HEK293 (cell line): ENCODE measurements around the gene KPNA6.

ENCODE experiments used
- BCL11A ChIP-seq: fragments of 450-650 bp; formaldehyde crosslinking; IDR thresholded peaks from 2 replicates; pipeline ENCODE4 v1.5.1; 2016; ENCODE audit warnings: low read depth, missing biosample characterization, missing genetic modification characterization
- HIC1 ChIP-seq: fragments of 450-650 bp; formaldehyde crosslinking; IDR thresholded peaks from 2 replicates; pipeline ENCODE4 v1.5.1; 2016; ENCODE audit warnings: missing biosample characterization, missing genetic modification characterization
- HOXC10 ChIP-seq: sonication (generic); formaldehyde crosslinking; IDR thresholded peaks from 2 replicates; pipeline ENCODE4 v1.8.1; 2023; ENCODE audit warnings: mild to moderate bottlenecking, missing genetic modification reagents
- INSM2 ChIP-seq: fragments of 450-650 bp; formaldehyde crosslinking; IDR thresholded peaks from 2 replicates; pipeline ENCODE4 v1.5.1; 2016; ENCODE audit warnings: missing biosample characterization, missing genetic modification characterization
- KLF10 ChIP-seq: fragments of 450-650 bp; IDR thresholded peaks from 2 replicates; pipeline ENCODE4 v1.5.1; 2018; ENCODE audit warnings: missing biosample characterization, mild to moderate bottlenecking, missing genetic modification characterization
- MYNN ChIP-seq: fragments of 450-650 bp; formaldehyde crosslinking; IDR thresholded peaks from 2 replicates; pipeline ENCODE4 v1.5.1; 2016; ENCODE audit warnings: missing biosample characterization, missing genetic modification characterization, borderline replicate concordance
- SETDB1 ChIP-seq: IDR thresholded peaks from one replicate; pipeline ENCODE4 v1.6.1; 2017; ENCODE audit warnings: mild to moderate bottlenecking, low read length, moderate library complexity, mixed read lengths; ENCODE audit not compliant: insufficient read length
- SP7 ChIP-seq: fragments of 450-650 bp; formaldehyde crosslinking; IDR thresholded peaks from 2 replicates; pipeline ENCODE4 v1.5.1; 2016; ENCODE audit warnings: missing biosample characterization, missing genetic modification characterization
- TRIM28 ChIP-seq: IDR thresholded peaks from 2 replicates; pipeline ENCODE4 v1.6.1; 2011; ENCODE audit warnings: low read length, control low read depth, borderline replicate concordance
- YY2 ChIP-seq: fragments of 450-650 bp; formaldehyde crosslinking; IDR thresholded peaks from 2 replicates; pipeline ENCODE4 v1.5.1; 2016; ENCODE audit warnings: missing biosample characterization, missing genetic modification characterization
- ZBTB26 ChIP-seq: fragments of 450-650 bp; formaldehyde crosslinking; optimal IDR thresholded peaks from 2 replicates; pipeline ENCODE3; 2016; ENCODE audit warnings: missing biosample characterization, mild to moderate bottlenecking, missing genetic modification characterization
- ZEB2 ChIP-seq: fragments of 450-650 bp; formaldehyde crosslinking; IDR thresholded peaks from 2 replicates; pipeline ENCODE4 v1.5.1; 2016; ENCODE audit warnings: missing biosample characterization, missing genetic modification characterization
- ZFHX2 ChIP-seq: fragments of 450-650 bp; formaldehyde crosslinking; conservative IDR thresholded peaks from 2 replicates; pipeline ENCODE4 v1.5.1; 2016; ENCODE audit warnings: missing biosample characterization, missing genetic modification characterization
- ZFP69B ChIP-seq: fragments of 450-650 bp; formaldehyde crosslinking; IDR thresholded peaks from 2 replicates; pipeline ENCODE4 v1.5.1; 2016; ENCODE audit warnings: missing biosample characterization, missing genetic modification characterization
- ZNF132 ChIP-seq: fragments of 450-650 bp; formaldehyde crosslinking; IDR thresholded peaks from 2 replicates; pipeline ENCODE4 v1.5.1; 2017; ENCODE audit warnings: missing biosample characterization, missing genetic modification characterization, borderline replicate concordance
- ZNF133 ChIP-seq: fragments of 450-650 bp; formaldehyde crosslinking; IDR thresholded peaks from 2 replicates; pipeline ENCODE4 v1.5.1; 2016; ENCODE audit warnings: missing biosample characterization, missing genetic modification characterization
- ZNF140 ChIP-seq: fragments of 450-650 bp; formaldehyde crosslinking; IDR thresholded peaks from 2 replicates; pipeline ENCODE4 v1.5.1; 2016; ENCODE audit warnings: missing biosample characterization, missing genetic modification characterization
- ZNF148 ChIP-seq: fragments of 450-650 bp; formaldehyde crosslinking; IDR thresholded peaks from 2 replicates; pipeline ENCODE4 v1.5.0; 2017; ENCODE audit warnings: missing biosample characterization, missing genetic modification characterization, borderline replicate concordance
- ZNF155 ChIP-seq: fragments of 450-650 bp; formaldehyde crosslinking; IDR thresholded peaks from 2 replicates; pipeline ENCODE4 v1.5.1; 2016; ENCODE audit warnings: missing biosample characterization, missing genetic modification characterization
- ZNF2 ChIP-seq: fragments of 450-650 bp; formaldehyde crosslinking; IDR thresholded peaks from 2 replicates; pipeline ENCODE4 v1.5.1; 2016; ENCODE audit warnings: missing biosample characterization, missing genetic modification characterization
- ZNF311 ChIP-seq: fragments of 450-650 bp; formaldehyde crosslinking; IDR thresholded peaks from 2 replicates; pipeline ENCODE4 v1.5.1; 2017; ENCODE audit warnings: missing biosample characterization, missing genetic modification characterization, borderline replicate concordance
- ZNF362 ChIP-seq: fragments of 450-650 bp; formaldehyde crosslinking; IDR thresholded peaks from 2 replicates; pipeline ENCODE4 v1.5.1; 2016; ENCODE audit warnings: missing biosample characterization, missing genetic modification characterization
- ZNF394 ChIP-seq: fragments of 450-650 bp; formaldehyde crosslinking; IDR thresholded peaks from 2 replicates; pipeline ENCODE4 v1.5.1; 2016; ENCODE audit warnings: missing biosample characterization, missing genetic modification characterization, mild to moderate bottlenecking, moderate library complexity, borderline replicate concordance
- ZNF449 ChIP-seq: fragments of 450-650 bp; formaldehyde crosslinking; IDR thresholded peaks from 2 replicates; pipeline ENCODE4 v1.5.1; 2017; ENCODE audit warnings: missing biosample characterization, mild to moderate bottlenecking, missing genetic modification characterization, moderate library complexity
- ZNF560 ChIP-seq: fragments of 450-650 bp; formaldehyde crosslinking; IDR thresholded peaks from 2 replicates; pipeline ENCODE4 v1.5.1; 2017; ENCODE audit warnings: missing biosample characterization, missing genetic modification characterization, borderline replicate concordance
- ZNF660 ChIP-seq: fragments of 450-650 bp; IDR thresholded peaks from 2 replicates; pipeline ENCODE4 v1.5.1; 2018; ENCODE audit warnings: missing biosample characterization, mild to moderate bottlenecking, missing genetic modification characterization
- ZNF677 ChIP-seq: fragments of 450-650 bp; IDR thresholded peaks from 2 replicates; pipeline ENCODE4 v1.5.0; 2018; ENCODE audit warnings: missing biosample characterization, mild to moderate bottlenecking, missing genetic modification characterization, moderate library complexity
- ZNF704 ChIP-seq: fragments of 450-650 bp; formaldehyde crosslinking; IDR thresholded peaks from 2 replicates; pipeline ENCODE4 v1.5.1; 2016; ENCODE audit warnings: missing biosample characterization, missing genetic modification characterization
- ZNF747 ChIP-seq: fragments of 450-650 bp; formaldehyde crosslinking; IDR thresholded peaks from 2 replicates; pipeline ENCODE4 v1.5.1; 2016; ENCODE audit warnings: missing biosample characterization, missing genetic modification characterization

Gene KPNA6

GRCh38 chr1:32072622-32073298 is 35.1 kb upstream of the KPNA6 start, which contains the start of gene TMEM39B (continued):
- TF ChIP-seq ZNF148 (tag by site-specific recombination) (no peak), ZNF660 (tag by site-specific recombination) (0 out of 2 replicates have a peak, but pooled peaks have one; percentile 24), MYNN (tag by site-specific recombination) (no peak), SP7 (peak; percentile 83), ZNF704 (tag by site-specific recombination) (no peak), ZNF140 (tag by site-specific recombination) (no peak), YY2 (tag by site-specific recombination) (0 out of 2 replicates have a peak, but pooled peaks have one; percentile 60), ZNF560 (tag by site-specific recombination) (no peak), ZNF2 (peak; percentile 91), INSM2 (tag by site-specific recombination) (peak; percentile 32; the same call in 1 of the 2 replicates), BCL11A (tag by site-specific recombination) (no peak), ZEB2 (tag by site-specific recombination) (peak; percentile 98), TRIM28 (no peak; the same call in 1 of the 2 replicates), ZNF747 (tag by site-specific recombination) (no peak), ZNF155 (tag by site-specific recombination) (no peak), KLF10 (tag by site-specific recombination) (peak; percentile 52; the same call in 1 of the 2 replicates), ZNF133 (tag by site-specific recombination) (no peak), ZNF449 (tag by site-specific recombination) (no peak), HIC1 (tag by site-specific recombination) (0 out of 2 replicates have a peak, but pooled peaks have one; percentile 53), HOXC10 (CRISPR knock-in tag) (no peak), SETDB1 (no peak), ZNF132 (tag by site-specific recombination) (no peak), ZFHX2 (no peak), ZFP69B (tag by site-specific recombination) (peak; percentile 97), ZNF311 (tag by site-specific recombination) (no peak), ZNF362 (tag by site-specific recombination) (no peak), ZNF677 (tag by site-specific recombination) (no peak), ZBTB26 (tag by site-specific recombination) (peak; percentile 99), ZNF394 (tag by site-specific recombination) (peak; percentile 61)
